Cortex of kidney (tissue), 1 donor: ENCODE data around the gene EPB41L2.
"Not testable (repeated sequence)": the region's sequence is repeated elsewhere in the genome, so short reads cannot be mapped to it uniquely, and the experiment has no call there.

Experiments
- DNase-seq: peaks from one replicate; lab custom pipeline; 2025; lab: John Stamatoyannopoulos, UW

EPB41L2 gene

DNA sequence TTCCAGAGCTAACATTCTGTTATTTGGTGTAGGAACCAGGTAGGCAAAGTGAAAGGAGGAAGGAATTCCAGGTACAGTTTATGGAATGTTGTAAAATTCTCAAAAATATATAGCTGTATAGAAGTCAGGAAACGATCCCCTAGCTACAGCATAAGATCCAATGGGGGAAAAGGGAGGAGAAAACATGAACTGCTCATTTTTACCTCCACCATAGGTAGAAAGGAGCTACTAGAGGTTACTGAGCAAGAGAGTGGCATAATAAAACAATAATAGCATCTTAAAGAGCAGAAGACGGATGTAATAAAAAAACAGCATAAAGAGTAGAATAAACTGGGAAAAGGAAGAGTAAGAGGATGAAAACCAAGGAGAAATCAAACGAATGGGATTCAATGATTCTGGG is 26.9 kb downstream of the EPB41L2 start:
- no peak for DNase-seq

DNA sequence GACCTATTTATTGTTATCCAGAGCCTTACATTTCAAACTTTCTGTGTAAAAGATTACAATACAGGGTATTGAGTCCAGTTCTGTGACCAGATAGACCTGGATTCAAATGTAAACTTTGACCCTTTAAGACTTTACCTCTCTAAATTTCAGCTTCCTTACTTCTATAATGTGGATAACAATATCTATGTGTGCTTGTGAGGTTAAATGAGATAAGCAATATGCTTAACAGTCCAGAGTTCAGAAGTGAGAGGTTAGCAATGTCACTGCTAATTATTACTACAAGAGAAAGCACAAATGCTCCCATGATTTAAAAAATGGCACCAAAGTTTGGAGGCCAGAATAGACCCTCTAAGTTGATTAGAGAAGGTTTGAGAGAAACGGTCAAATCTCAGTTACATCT is 27.5 kb downstream of the EPB41L2 start:
- DNase-seq: no peak

DNA sequence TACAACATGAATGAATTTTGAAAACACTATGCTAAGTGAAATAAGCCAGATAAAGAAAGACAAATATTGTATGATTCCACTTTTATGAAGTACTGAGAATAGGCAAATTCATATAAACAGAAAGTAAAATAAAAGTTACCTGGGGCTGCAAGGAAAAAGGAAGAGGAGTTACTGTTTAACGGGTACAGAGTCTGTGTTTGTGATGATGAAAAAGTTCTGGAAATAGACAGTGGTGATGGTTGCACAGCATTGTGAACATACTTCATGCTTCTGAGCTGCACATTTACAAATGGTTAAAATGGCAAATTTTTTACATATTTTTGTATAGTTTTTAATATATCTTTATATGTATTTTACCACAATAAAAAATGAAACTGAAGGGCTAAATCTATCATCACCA is 29.4 kb downstream of the EPB41L2 start:
- DNase-seq: no peak

DNA sequence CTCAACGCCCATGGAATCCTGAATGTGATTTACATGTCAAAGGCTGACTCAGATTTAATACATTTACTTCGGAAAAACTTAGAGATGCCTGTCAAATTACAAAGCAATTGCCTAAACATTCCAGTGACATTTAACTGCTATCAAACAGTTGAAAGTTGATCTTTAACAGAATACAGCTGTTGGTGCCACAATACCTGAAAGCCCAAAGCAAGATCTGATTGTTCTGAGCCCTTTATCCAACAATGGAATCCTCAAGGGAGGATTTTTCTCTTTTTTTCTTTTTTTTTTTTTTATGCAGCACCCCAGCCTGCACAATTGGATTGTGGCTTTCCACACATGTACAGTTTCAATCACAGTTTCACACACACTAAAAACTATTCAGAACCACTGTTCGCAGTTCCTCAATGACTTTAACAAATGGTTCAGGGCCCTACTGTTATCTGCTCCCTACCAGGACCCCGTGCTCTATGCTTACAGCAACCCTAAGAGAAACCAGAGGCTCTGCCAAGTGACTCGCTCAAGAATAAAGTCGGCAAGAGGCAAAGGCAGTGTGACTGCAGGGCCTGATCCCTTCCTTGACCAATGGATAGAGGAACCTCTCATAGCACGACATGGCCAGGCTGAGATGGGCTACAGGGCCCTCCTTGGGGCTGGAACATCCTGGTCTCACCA is 33.3 kb downstream of the EPB41L2 start:
- DNase-seq: no peak

DNA sequence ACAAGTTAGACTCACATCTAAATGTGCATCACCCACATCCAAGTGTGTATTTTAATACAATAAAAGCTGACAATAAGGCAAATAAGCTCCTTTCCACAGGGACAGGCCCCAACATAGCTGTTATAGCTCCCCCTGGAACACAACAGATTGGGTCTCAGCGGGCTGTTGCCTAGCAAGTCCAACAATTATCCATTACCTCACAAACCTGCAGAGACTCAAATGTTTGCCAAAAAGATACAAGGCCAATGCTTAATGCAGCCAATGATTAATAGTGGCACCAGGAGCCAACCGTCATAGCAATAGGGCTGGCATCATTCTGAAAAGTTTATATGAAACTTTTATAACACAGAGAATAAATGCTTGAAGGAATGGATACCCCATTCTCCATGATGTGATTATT is 35.7 kb downstream of the EPB41L2 start:
- no peak for DNase-seq

DNA sequence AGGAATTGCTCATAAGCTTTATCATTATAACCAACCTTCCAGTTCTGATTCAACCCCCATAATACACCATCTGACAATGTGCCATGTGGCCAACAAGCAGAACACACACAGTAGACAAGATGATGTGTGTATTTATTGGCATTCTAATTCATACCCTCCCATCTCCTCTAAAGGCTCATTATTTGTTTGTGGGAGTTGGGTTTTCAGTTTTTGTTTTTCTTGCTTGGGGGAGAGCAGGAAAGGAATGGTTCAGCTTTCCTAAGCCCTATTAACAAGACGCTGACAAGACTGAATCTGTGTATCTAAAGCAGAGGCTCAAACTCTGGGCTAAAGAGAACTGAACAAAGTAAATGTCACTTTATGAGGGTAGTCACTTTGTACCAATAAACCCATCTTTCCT is 36.8 kb downstream of the EPB41L2 start:
- DNase-seq: no peak

DNA sequence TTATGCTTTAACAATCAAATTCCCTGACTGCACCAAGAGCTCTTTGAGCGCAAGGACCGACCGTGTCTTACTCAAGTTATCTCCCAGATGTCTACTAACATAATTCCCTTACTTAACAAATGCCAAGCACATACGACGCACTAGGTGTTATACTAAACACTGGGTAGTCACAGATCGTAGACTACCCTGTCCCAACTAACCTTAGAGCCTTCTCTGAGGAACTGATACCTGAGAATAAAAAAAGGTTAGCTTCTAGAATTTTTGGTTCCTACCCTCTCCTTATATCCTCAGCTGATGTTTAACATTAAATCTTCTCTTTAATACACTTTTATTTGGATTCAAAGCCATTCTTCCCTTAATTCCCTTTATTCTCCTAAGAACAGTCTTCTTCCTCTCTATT is 38.5 kb downstream of the EPB41L2 start:
- no peak for DNase-seq

DNA sequence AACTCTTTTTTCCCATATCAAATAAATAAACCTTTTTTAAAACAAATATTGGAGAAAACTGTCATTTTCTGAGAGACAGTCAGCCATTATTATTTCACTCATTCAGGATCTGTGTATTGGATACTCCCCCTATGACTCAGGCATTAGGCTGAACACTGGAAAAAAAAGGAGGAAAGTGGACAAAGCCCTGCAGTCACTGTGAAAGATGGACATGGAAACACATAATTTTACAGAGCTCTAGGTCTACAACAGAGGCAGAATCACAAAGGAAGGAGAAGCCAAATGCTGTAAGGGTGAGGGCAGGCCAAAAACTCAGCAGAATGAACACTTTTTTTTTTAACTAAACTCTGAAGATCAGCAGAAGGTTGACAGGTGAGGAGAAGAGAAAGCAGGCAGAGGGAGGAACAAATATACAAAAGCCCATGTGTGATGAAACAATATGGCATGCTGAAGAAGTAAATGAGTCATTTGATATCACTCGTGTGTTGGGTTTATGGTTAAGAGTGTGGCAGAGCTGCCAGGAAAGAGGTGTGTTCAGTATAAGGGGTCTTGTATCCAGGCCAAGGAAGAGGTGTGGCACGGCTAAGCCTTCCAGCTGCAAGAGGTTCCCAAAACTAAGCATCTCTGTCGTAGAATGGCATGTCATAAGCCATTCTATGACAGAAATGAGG is 39.1 kb downstream of the EPB41L2 start:
- DNase-seq: no peak

DNA sequence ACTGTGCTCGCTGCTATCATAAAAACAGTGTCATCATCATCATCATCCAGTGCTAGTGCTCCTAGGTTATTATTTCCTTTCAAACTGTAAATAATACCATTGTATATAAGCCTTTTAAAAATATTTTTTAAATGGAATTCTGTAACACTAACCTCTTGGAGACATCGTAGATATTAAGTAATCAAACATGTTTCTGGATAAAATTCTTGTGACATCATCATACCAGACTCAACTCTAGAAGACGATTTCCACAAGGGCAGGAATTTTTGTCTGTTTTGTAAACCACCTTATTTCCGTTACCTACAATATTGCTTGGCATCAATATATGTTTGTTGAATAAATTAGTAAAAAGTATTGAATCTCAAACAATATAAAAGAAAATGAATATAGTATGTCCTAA is 40.4 kb downstream of the EPB41L2 start:
- no peak for DNase-seq

DNA sequence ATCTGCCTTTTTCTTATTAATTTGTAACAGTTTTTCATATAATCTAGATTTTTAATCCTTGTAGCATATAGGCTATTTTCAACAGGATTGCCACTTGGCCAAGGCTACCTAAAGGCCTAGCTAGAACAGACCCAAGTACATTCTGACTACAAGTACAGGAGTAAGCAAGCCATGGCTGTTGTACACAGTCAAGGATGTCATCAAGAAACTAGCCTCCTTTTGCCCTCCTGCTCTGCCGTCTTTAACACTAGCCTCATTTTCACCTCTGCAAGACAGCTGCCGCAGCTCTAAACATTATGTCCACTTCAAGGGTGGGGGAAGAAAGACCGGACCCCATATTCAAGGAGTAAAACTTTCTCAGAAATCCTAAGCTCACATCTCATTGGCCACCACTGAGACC is 45.1 kb downstream of the EPB41L2 start:
- DNase-seq: no peak

DNA sequence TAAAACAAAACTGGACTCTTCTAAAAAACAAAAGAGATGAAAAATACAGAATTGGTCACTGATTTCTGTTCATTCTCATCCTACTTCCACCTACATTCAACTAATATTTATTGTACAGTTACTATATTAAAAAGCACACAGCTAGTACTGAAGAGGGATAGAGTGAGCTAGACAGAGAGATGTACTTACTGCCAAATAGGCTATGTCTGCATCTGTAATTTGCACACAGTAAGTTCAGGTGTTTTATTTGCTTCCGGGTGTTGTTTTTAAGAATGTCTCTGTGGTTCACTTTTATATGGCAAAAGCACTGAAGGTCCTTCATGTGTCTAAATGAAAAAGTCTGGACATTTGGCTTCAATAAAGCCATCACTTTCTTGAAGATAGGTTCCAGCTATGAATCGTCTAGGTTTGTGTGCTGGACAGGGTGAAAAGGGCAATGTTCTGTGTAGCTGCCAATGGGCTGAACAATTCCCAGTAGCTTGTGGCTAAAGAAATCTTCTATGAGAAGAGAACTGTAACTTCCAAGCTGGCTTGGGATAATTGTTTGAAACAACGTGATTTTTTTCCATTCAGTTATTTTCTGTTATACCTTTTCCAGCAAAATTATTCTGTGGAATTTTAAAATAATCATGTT is 47.3 kb downstream of the EPB41L2 start:
- DNase-seq: no peak

DNA sequence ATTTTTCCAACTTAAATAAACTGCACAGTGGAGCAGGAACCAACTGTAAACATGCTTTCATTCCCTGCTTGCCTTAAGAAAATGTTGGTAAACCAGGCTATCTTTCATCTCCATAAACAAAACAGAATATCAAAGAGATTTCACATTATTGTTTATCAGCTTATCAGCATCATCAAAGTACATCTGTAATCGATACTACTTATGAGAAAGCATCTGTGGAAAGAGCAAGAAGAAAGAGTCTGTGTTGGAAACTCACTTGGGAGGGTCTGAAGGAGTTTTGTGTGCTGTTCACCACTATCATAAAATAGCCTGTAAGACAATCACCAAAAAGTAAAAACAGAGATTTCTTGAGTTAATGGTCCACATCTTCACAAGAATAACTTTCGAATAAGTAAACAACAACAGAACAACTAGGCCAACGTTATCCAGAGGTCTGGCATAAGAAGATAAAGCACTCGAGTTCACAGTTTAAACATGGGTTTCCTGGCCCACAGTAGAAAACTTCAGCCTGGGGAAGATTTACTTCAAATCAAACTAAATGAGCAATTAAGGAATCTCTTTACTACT is 47.9 kb downstream of the EPB41L2 start:
- DNase-seq: no peak

DNA sequence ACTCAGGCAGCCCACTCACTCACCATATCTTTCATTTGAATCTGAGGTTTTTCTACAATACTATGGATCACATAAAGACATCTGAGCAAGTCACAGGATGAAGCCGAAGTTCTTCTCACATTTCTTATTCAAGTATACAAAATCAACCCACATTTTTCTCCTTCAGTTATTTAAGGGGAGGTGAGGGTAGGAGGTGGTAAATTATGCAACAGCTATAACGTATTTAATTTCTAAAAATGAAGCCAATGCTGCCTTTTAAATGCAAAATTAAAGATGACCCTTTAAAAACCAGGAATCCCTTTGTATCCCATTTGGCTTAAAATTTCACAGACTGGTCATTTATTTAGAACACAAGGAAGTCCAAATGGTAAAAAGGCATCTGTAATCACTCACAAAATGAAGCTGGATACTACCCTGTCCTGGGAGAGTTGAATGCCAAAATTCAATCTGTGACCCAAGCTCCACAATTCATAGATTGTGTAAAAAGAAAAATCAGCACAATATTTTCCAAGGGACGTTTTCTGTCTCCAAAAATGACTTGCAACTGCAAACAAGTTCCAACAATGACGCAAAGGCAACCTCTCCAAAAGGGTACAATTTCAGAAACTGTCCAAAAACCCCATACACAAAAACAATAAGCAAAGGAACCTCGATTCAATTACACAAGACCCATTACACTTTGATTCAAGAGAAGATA is 48.8 kb downstream of the EPB41L2 start:
- no peak for DNase-seq

DNA sequence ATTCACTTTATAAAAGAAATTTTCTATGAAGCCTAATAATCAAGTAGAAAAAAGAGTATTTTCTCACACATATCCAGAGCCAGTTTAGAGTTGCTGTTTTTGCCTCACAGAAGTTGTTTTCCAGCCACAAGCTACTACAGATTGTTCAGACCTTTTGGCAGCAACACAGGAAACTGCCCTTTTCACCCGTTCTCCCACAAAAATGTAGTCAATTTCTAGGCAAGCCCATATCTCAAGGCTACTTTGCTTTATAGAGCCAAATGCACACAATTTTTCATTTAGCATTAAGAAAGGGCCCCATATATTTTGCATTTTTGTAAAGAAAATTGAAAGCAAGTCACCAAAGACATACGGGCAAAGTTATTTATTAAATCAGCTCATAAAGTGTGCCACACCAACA is 49.5 kb downstream of the EPB41L2 start:
- no peak for DNase-seq

DNA sequence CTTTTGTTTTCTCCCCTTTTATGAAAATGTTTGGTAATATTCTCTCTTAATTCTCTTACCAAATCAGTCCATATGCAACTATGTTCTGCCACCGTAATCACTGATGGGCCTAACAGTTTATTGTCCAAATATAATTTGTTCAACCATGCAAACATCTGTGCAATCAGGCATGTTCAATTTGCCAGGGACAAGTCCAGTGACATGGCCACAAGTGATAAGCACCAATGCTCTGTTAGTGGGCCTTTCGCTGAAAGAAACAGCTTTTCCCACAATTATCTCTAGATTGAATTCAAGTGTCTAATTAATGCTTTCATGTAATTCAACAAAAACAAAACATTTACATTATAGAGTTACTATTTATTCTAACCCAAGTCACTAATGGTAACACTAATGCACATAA is 53.3 kb downstream of the EPB41L2 start:
- DNase-seq: no peak

DNA sequence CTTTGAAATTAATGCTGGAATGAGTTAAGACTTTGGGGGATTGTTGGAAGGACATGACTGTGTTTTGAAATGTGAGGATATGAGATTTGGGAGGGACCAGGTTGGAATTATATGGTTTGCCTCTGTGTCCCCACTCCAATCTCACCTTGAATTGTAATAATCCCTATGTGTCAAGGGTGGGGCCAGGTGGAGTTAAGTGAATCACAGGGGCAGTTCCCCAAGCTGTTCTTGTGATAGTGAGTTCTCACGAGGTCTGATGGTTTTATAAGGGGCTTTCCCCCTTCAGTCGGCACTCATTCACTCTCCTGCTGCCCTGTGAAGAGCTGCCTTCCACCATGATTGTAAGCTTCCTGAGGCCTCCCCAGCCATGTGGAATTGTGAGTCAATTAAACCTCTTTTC is 54.1 kb downstream of the EPB41L2 start:
- not testable (repeated sequence) for DNase-seq

DNA sequence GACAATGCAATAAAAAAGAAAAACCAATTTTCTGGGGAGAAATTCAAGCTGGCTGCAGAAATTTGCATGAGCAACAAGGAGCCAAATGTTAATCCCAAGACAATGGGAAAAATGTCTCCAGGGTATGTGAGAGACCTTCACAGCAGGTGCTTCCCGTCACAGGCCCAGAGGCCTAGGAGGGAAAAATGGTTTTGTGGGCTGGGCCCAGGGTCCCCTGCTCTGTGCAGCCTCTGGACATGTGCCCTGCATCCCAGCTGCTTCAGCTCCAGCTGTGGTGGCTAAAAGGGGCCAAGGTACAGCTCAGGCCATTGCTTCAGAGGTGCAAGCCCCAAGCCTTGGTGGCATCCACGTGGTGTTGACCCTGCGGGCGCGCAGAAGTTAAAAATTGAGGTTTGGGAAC is 55.1 kb downstream of the EPB41L2 start:
- not testable (repeated sequence) for DNase-seq

DNA sequence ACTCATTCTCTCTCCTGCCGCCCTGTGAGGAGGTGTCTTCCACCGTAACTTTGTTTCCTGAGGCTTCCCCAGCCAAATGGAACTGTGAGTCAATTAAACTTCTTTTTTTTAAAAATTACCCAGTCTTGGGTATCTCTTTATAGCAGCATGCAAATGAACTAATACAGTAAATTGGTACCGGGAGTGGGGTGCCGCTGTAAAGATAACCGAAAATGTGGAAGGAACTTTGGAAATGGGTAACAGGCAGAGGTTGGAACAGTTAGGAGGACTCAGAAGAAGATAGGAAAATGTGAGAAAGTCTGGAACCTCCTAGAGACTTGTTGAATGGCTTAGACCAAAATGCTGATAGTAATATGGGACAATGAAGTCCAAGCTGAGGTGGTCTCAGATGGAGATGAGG is 55.8 kb downstream of the EPB41L2 start:
- DNase-seq: no peak

DNA sequence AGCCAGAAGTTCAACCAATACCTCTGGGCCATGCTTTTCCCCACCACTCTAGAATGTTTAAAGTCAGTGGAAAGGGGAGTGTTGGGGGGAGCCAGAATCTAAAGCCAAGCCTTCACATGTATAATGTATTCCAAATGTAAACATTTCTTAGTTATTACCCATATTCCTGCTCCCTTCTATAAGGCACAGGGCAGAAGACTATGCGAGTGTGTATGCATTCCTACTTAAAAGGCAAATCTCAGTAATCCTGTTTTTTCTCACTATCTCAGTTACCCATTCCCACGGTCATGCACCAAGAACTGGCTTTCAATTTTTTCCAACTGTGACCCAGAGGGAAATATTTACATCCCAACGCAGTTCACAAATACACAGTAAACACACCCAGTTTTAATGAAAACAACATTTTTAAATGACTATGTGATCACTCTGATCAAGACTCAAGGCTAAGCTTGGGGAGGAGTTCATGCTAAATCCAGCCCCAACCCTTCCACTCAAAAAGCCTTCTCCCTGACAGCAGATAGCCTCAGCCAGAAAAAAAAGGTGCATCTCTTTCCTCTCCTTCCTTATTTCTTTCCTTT is 57.5 kb downstream of the EPB41L2 start:
- no peak for DNase-seq

DNA sequence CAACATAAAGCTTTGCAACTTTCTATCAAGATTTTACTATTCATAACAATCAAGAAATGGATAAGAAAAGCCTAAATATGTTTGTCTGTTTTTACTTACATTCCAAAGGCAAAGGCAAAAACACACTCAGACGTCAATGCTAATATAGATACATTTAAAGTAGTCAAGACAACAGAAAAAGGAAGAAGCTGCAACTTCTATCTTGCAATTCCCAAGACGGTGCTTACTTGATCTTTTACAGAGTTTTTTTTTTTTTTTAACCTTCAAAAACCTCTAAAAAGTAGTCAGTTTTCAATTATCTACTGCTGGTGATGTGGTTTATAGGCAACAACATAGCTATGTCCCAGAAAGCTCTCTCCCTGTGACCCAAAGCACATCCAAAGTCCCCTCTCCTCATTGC is 58.1 kb downstream of the EPB41L2 start:
- DNase-seq: no peak

DNA sequence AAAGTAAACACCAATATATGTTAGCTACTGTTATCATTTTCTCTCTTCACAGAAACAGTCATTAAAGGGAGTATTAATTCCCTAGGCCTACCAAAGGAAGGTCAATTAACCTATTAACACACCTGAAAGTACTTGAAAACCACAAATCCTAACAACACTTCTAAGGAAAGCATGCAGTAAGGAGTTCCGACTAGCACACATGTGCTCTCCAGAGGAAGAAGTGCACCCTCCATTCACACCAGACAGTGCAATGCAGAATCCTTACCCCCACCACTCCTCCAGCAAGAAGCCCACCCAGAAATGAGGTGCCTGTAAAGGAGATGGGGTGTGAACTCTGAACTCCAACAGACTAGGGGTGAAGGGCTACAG is 58.7 kb downstream of the EPB41L2 start:
- no peak for DNase-seq
